ENCODE measurements around the gene SLC6A15.

The SLC6A15 gene

DNA sequence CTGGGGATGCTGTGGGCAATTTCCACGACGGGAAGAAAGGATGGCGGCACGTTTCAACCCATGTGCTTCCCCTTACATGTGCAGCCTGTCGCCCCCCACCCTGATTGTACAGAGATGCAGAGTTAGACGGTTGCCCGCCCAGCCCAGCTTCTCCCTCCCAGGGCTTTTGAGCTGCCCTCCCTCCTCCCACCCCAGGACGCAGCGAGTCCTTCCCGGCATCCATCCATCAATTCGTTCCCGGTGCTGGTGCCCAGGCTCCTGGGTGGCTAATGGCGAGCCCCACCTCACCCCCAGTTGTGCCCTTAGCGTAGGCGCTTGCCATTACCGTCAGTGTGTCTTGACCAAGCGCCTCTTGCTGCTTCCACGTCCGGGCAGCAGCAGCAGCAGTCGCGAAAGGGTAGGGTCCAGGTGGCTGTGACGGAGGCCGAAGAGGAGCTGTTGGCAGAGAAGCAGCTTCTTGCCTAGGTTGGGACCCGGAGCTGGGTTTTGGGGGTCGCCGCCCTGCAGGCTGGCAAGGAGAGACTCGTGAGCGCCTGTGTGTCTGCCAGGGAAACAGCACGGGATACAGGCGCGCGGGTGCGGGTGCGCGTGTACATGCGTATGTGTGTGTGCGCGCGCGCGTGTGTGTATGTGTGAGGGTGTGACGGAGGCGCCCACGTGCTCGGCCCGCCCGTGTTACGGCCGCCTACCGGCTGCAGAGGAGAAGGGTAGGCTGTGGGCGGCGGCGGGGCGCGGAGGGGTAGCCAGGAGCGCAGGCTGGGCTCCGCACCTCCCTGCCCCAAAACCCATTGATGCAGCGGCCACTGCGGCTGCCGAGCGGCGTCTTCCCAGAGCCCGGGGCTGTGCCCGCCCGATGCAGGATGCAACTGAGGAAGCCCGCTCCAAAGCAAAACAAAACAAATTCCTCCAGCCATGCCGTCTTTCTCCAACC is at the start of gene SLC6A15:
Gene SLC6A15 (minus strand): TSS at position 602 of the 931 bp plus-strand sequence. CDS start 20,679 bp downstream, outside the sequence.
- peak; percentile 82 to 93 for DNase-seq

DNA sequence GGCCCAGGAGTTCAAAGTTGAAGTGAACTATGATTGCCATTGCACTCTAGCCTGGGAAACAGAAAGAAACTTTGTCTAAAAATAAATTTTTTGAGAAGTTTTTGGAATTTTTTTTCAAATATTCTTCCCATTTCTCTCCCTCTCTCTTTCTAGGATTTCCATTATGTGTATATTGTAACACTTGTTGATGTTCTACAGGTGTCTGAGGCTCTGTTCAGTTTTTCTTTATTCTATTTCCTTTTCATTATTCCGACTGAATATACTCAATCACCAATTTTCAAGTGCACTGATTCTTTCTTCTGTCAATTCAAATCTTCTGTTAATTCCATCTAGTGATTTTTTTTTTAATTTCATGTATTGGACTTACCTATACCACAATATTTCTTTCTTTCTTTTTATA is 48.3 kb upstream of the SLC6A15 start:
- no peak for DNase-seq

DNA sequence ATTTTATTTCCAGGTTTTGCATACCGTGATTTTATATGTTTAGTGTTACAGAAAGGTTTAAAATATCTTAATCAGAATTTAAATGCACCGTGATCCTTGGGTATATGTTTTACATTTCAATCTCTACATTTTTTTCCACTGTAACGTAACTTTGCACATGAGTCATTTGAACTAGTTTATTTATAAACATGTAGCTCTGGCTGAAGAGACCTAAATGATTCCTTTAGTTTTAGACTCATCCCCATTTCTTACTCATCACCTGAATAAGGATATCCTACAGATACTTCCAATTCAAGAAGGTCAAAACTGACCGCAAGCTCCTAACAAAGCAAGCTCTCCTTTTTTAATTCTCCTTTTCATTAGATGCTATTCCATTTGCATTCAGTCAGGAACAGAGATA is 42.7 kb upstream of the SLC6A15 start:
- no peak for DNase-seq

DNA sequence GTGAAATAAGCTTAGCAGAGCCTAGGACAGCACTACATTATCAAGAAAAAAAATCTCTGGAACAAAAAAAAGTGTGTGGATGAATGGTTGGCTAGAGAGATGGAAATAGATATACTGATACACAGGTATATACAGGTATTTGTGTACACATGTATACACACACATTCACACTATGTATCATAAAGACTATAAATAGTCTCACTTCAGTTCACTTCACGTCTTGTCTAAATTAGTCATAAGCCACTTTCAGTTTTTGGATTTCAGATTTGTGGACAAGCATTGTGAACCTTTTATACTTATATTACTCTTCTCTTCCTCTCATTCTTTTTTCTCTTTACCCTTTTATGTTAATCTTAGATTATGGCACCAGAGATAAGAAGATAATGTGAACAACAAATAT is 41.8 kb upstream of the SLC6A15 start:
- DNase-seq = no peak

DNA sequence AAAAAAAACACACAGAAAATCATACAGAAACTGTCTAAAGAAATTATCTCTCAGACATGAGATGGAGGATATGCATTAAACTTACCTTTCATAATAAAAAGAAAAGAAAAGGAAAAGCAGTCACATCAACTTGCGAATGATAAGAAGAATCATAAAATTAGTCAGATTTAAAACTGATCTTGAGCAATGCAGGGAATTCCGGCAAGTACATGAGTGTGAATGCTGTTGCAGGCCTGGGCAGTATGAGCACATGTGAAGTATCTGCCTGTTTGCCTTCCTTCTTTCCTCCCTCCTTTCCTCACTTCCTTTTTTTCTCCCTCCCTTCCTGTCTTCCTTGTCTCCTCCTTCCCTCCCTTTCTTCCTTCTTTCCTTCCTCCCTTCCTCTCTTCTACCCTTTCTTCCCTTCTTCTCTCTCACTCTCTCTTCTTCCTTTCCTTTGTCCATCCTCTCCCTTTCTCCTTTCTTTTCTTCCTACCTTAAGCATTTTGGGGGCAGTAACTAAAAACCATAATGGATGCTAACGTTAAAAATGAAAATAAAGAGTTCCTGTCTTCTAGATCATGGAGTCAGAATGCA is 38.5 kb upstream of the SLC6A15 start:
- no peak for DNase-seq

DNA sequence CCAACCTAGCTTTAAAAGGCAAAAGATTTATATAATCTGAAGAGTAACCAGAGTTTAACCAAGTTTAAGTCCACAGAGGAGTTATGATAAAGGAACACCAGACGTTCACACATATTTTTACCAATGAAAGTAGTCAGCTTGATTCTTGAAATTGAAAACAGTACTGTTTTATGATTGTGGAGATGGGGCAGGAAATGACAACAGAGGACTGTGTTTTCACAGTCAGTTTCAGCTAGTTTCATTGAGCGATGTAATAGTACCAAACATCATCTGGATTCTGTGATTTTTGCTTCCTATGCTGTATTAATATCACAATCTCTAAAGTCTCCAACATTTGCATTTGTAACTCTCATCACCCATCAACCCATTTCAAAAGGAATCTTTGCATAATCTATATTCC is 34.2 kb upstream of the SLC6A15 start:
- no peak for DNase-seq

DNA sequence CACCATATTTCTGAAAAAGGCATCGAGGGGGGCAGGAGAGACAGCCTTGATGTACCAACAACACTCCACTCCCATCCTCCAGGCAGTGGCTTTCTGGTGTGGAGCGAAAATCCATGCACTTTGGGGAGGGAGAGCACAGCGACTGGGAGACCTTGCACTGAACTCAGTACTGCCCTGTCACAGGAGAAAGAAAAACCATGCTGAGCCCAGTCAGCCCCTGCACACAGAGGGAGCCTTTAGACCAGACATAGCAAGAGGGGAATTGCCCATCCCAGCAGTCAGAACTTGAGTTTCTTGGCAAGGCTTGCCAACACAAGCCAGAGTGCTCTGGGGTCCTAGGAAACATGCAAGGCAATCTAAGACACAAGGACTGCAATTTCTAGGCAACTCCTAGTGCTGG is 24.8 kb upstream of the SLC6A15 start:
- no peak for DNase-seq

DNA sequence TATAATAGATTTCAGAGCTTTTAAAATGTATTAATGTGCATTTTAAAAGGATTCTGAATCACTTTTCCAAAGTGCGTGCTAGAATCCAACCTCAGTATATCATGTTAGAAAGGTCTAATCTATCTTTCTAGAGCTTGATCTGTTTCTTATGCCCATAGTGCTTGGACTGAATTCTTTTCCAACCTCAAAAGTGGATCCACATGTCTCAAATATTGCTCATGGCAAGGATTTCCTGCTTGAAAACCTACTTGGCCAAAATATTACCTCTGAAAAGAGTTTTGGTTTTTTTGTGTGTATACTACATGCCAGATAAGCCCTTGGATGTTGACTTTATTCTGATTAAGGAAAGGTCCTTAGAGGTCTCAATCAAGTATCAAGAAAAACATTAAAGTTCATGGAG is 16.9 kb upstream of the SLC6A15 start:
- DNase-seq = no peak

DNA sequence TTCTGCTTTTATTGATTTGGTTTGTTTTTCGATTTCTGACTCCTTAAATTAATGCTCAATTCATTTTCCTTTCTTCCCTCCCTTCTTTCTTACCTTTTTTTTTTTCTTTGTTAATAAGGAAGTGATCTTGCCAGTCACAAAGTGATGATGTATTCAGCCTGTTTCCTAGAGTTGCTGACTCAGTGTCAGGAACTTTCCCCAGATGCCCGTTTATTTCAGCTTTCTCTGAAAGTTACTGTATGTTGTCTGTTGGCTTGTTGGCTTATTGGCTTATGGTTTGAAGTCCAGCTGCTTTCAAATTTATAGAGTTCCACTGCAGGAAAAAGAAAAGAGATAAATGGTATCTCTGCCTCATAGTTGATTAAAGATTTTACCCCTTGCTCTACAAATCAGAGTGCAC is 12.4 kb upstream of the SLC6A15 start:
- DNase-seq = no peak

DNA sequence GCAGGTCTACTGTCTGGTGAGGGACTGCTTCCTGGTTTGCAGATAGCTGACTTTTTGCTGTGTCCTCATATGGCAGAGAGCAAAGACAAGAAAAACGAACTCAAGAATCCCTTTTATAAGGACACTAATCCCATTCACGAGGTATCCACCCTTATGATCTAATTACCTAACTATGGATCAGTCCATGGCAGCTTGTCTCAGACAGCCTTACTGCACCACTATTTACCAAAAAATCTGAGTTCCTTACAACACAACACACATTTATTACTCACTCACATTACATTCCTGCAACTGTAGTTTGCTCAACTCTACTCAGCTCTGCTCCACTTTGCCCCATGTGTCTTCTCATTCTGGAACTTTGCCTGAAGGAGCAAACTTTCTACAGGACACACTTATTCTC is 10.1 kb upstream of the SLC6A15 start:
- DNase-seq = no peak

DNA sequence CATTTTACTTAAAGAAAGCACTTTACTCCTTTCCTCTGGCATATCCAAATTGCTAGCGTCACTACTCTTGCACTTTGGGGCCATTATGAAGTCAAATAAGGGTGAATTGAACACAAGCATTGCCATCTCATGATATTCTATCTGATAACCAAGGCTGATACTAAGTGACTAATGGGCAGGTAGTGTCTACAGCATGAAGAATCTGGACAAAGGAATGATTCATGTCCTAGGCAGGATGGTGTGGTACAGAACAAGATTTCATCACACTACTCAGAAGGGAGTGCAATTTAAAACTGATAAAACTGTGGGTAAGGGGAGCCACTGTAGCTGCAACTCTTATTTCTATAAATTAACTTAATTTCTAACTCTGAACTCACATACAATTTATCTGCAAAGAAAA is 7.7 kb upstream of the SLC6A15 start:
- no peak for DNase-seq

DNA sequence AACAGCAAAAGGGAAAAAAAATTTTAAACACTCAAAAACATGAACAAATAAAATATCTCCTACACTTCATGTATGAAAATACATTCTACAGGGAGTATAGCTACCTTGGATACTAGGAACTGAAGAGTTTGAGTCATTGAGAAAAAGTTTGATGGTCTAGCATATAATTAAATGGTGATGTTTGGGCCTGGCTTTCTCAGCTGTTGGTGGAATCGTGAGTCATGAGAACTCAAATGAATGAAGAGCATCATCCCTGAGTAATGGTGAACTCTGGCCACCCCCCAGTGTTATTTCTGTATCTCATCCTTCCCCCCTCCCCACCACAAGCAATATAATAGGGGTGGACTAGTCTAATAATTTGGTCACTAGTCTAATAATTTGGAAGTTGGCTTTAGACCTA is 6.7 kb upstream of the SLC6A15 start:
- DNase-seq = no peak

DNA sequence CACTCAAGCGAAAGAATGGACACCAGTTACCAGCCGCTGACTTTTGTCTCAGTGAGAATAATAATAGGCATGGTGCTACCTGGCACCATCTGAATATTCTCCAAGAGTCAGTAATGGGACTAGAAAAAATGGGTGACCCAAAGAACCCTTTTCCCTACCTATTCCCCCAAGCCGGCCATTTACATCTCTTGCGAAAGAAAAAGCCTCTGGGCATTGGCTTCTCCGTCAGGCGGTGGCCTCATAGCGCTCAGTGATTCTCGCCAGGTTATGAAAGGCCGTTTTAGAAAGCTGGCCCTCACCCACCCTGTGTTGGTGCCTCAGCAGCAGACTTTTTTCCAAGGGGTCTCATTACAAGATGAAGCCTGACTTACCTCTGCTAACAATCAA is 523 bp upstream of the SLC6A15 start:
- DNase-seq = peak; percentile 55 to 66

DNA sequence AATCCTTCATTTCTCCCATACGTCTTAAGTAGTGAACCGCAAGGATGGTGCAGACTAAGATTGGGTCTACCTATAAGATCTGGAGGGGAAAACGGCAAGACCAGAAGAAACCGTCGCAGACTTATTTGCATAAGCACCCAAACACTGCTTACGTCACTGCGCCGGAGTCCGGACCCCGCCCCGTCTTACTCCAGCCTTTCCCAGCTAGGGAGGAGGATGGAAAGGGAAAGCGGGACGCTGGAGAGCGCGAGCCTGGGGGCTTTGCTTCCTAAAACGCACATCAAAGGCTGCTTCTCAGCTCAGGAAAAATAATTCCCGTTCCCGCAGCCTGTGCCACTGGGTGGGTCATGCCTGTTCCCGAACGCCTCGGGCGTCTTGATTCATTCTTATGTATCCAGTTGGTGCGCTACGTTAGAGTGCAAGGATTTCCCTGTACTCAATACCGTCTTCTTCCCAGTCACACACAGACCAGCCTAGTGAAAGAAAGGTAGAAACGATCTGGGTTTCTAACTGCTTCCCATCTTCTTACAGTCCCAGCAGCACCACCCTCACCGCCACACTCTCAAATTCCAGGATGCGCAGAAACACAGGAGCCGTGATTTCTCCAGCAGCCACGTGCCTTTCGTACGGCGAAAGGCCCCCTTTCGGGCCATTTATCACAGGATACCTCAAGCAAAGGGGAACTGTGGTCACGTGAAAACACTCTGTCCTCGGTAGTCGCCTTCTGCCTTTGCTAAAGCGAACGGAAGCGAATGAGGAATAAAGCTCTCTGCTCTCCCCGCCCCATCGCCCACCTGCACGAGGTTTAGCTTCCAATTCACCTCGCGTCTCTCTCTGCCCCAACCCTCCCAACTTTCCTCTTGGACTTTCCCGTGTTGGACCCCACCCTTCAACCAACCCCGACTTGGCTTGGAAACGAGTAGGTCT is 1.1 kb downstream of the SLC6A15 start:
- peak; percentile 81 to 83 for DNase-seq

DNA sequence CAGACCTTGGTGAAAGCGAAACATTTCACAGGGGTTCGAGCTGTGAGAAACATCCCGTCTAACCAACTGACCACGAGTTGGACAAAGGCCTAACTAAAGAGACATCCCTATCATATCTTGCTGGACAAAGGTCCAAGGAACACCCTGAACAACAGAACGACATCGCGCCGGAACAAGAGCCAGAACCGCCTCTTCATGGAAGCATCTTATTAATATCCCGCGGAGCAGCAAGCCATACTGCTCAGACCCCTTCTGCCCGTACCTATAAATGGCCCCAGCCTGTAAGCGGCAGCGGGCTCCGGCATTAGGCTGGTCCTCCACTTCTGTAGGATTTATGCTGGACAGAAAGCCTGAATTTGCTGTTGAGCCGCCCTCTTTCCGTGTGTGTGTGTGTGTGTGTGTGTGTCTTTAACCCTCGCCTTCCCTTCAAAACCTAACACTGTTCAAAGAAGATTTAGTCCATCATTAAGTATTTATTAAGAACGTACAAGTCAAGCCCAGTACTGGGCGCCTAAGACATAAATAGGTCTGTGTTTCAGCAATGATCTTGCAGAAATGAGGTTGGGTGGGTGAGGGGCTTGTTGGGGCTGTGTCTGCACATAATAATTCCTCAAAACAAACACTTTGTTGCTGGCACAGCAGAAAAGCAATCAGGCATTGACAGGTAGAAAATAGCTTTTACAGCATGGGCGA is 1.9 kb downstream of the SLC6A15 start:
- peak; percentile 13 to 53 for DNase-seq

DNA sequence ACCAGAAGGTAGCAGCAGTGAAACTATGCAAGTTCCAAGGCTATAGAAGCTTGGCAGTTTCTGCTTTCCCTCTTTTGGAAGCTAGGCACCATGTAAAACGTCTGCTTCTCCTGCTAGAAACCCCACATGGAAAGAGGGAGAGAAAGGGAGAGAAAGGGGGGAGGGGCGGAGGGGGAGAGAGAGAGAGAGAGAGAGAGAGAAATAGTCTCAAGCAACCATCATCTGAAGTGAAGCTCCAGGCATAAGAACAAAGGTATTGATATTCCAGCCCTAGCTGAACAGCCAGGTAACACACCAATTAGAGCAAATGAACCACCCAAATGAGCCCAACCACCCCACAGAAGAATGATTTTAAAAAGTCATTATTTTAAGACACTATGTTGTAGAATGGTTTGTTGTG is 8.5 kb downstream of the SLC6A15 start:
- no peak for DNase-seq

DNA sequence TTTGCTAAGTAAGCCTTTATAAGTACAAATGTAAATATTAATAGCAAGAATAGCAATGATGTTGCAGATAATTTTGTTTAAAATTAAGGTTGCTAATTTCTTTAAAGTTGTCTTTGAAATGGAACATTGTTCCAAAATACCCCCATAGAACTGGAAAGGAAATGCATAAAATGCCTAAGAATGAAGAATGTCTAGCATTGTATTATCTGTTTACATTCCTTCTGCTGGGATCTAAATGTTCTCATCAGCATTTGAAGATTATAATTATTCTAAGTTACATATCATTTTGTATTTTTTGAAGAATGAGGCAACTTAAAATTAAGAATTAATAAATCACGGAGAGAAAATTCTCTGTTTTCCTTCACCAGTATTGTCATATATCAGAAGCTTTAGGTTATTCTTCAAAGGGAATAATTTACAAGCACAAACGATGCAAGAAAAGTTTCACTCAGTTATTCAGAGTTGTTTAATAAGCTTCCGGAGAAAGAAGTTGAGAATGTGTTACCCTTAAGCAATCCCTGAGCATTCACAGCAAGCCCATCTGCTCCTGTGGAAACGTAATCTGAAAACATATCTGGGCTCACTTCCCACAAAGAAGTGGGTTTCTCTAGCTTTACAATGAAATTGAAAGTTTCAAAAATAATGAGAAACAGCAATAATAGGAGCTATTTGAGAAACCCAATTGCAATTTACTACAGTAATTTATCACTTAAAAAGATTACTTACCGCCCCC is 21.3 kb downstream of the SLC6A15 start:
- DNase-seq = no peak

DNA sequence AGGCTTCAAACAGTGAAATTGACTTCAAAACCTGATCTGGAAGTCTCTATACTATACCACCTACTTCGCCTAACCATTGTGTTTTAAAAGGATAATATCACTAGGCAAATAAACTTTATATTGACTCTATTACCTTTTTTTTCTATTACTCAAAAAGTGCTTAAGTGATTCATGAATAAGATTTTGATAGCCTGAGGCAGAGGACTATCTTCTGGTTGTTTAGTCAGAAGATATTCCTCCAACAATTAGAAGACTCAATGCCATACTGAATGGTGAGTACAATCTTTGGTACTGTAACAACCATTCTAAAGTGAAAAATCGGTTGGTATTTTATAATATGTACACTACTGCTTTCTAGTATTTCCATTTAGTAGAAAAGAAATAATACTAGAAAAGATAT is 22.8 kb downstream of the SLC6A15 start:
- no peak for DNase-seq

DNA sequence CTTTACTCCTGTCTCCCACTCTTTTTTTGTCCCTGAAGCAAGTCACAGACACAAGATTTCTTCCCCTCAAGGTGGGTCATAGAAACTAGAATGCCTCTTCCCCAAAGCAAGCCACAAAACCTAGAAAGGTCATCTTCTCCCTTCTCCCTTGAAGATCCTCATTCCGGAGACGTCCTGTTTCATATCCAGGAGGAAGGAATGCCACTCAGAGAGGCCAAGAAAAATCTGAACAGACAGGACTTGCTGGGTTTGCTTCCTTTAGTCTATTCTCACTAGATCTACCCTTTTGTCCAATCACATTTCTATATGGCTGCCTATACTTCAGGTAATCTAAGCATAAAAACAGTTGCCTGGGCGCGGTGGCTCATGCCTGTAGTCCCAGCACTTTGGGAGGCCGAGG is 23.7 kb downstream of the SLC6A15 start:
- DNase-seq = no peak

DNA sequence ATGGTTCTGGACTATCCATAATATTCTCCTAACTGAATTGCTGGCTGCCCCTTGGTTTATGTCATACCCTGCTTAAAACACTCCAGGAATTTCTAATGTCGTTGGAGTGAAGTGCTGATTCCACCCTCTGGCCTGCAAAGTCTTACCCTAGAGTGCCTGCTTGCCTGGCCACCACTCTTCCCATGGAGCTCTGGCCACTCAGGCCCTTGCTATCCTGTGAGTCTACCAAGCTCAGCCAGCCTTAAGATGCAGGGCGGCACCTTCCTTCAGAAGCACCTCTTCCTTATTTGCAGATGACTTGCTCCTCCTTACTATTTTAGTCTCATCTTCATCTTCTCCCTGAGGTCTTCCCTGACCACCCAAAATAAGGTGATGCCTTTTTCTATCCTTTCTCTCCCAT is 35.3 kb downstream of the SLC6A15 start:
- DNase-seq = no peak

DNA sequence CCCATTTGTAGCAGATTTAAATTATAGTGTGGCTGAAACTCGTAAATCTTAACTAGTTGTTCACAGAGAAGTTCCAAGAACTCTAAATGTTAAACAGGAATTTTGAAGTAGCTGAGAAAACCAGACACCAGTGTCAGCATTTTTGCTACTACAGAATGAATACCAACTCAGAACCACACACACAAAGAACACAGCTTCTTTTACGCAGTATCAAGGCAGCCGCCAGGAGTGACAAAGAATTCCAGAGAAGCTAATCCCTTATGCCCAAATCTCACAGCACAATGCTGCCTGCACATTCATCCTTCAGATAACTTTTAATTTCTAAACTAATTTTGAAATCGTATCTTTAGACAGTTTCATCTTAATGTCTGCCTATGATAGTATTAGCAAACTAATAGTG is 37.4 kb downstream of the SLC6A15 start:
- no peak for DNase-seq

DNA sequence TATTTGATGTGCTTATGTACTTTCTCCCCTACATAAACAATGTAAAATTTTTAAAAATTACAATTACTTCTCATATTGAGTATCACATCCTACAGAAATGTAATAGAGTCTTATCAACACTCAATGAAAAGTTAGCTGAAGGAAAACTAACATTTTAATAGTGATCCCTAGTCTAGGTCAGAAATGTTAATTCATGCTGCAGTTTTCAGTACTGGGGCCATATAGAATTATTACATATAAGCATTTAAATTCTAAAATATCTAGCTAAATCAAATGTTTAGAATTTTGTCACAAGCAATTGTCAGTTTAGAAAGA is 37.8 kb downstream of the SLC6A15 start:
- DNase-seq = no peak
